Measurements from ENCODE around the gene ZNF592.

Gene ZNF592, protein sequence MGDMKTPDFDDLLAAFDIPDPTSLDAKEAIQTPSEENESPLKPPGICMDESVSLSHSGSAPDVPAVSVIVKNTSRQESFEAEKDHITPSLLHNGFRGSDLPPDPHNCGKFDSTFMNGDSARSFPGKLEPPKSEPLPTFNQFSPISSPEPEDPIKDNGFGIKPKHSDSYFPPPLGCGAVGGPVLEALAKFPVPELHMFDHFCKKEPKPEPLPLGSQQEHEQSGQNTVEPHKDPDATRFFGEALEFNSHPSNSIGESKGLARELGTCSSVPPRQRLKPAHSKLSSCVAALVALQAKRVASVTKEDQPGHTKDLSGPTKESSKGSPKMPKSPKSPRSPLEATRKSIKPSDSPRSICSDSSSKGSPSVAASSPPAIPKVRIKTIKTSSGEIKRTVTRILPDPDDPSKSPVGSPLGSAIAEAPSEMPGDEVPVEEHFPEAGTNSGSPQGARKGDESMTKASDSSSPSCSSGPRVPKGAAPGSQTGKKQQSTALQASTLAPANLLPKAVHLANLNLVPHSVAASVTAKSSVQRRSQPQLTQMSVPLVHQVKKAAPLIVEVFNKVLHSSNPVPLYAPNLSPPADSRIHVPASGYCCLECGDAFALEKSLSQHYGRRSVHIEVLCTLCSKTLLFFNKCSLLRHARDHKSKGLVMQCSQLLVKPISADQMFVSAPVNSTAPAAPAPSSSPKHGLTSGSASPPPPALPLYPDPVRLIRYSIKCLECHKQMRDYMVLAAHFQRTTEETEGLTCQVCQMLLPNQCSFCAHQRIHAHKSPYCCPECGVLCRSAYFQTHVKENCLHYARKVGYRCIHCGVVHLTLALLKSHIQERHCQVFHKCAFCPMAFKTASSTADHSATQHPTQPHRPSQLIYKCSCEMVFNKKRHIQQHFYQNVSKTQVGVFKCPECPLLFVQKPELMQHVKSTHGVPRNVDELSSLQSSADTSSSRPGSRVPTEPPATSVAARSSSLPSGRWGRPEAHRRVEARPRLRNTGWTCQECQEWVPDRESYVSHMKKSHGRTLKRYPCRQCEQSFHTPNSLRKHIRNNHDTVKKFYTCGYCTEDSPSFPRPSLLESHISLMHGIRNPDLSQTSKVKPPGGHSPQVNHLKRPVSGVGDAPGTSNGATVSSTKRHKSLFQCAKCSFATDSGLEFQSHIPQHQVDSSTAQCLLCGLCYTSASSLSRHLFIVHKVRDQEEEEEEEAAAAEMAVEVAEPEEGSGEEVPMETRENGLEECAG (N-terminal part only)
- total RNA-seq = 61.4 to 96.2 (median 65.7) reads per million in 3 donors

DNA sequence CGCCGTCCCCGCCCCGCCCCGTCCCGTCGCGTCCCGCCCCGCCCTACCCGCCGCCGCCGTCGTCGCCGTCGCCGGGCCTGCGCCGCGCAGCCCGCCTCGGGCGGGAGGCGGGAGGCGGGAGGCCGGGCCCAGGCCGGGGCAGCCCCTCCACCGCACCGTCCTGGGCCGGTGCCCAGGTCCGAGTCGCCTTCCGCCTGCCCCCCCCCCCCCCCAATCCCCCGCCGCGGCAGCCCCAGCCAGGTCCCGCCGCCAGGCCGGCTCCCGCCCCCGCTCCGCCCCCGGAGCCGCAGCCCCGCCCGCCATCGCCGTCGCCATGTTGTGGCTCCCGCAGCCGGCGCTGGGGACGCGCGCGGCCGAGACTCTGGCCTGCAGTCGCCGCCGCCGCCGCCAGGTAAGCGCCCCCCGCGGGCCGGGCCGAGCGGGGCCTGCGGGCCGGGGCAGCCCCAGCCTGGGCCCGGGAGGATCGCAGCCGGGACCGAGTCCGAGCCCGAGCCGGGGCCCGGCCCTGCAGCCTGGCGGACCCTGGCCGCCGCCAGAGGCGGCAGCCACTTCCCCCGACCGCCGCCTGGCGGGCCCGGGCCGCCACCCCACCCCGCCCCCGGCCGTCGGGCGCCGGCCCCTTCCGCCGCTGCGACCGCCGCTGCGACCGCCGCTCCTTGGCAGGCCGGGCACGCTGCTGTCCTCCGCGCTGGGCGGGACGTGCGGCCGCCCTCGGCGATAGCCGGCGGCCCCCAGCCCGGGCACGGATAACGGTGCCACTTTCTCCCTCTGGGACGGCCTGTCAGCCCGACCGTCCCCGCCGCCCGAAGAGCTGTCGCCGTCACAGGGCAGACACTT, at the start of gene ZNF592:
ZNF592 (plus strand) TSS at position 319 of the 837 bp plus-strand sequence. CDS start 34,084 bp downstream, outside the sequence.
- peak within 1 kb of the TSS; percentile 77 for H3K4me3 ChIP-seq (ENCODE audit: insufficient read depth, low read depth, low read length, poor library complexity, severe bottlenecking)
- DNase-seq = peak; percentile 72 to 75 (median 73)
- H3K4me1 ChIP-seq (ENCODE audit: control insufficient read depth, insufficient read depth, low read length, poor library complexity, severe bottlenecking) = peaks cover 21% of the 10 kb centered on the region
- H3K27me3 ChIP-seq (replicated peaks; ENCODE audit: control insufficient read depth, insufficient read depth, low read length, poor library complexity, severe bottlenecking) = no peaks in the 10 kb centered on the region
- no peaks in the 10 kb centered on the region for H3K36me3 ChIP-seq (ENCODE audit: control insufficient read depth, insufficient read depth, low read length)
- H3K9me3 ChIP-seq (ENCODE audit: control insufficient read depth, low read length) = no peaks in the 10 kb centered on the region
- H3K27ac ChIP-seq (ENCODE audit: insufficient read depth, low read length, poor library complexity, severe bottlenecking) = peak within 1 kb of the TSS; percentile 95

DNA sequence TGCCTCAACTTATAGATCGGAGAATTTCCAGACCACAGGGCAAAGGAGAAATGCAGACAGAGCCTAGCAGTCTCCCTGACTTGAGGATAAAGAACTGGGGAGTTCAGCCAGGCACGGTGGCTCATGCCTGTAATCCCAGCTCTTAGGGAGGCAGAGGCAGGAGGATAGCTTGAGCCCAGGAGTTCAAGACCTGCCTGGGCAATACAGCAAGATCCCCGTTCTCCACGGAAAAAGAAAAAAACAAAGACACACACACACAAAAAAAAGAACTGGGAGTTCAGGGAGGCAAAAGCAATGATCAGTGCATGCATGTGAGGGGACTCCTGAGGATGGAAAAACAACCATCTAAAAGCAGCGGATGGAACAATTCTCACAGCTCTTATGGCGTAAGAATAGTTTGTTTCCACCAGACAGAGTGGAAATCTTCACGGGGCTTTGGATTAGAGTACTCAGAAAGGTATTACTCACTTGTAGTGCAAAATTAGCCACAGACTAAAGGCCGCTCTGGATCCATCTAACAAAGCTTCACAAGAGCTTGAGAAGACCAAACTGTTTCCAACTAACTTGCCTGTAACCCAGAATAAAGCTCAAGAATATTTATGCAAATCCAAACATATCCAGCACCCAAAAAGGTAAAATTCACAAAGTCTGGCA, 48.7 kb upstream of the ZNF592 start:
- Histone ChIP-seq H3K9me3 (ENCODE audit: control insufficient read depth, low read length) (no peaks in the 10 kb centered on the region), H3K27ac (ENCODE audit: insufficient read depth, low read length, poor library complexity, severe bottlenecking) (no peak overlapping the region), H3K4me1 (ENCODE audit: control insufficient read depth, insufficient read depth, low read length, poor library complexity, severe bottlenecking) (no peaks in the 10 kb centered on the region), H3K27me3 (replicated peaks; ENCODE audit: control insufficient read depth, insufficient read depth, low read length, poor library complexity, severe bottlenecking) (no peaks in the 10 kb centered on the region), H3K36me3 (ENCODE audit: control insufficient read depth, insufficient read depth, low read length) (no peaks in the 10 kb centered on the region), H3K4me3 (ENCODE audit: insufficient read depth, low read depth, low read length, poor library complexity, severe bottlenecking) (no peak overlapping the region)
- DNase-seq = no peak

DNA sequence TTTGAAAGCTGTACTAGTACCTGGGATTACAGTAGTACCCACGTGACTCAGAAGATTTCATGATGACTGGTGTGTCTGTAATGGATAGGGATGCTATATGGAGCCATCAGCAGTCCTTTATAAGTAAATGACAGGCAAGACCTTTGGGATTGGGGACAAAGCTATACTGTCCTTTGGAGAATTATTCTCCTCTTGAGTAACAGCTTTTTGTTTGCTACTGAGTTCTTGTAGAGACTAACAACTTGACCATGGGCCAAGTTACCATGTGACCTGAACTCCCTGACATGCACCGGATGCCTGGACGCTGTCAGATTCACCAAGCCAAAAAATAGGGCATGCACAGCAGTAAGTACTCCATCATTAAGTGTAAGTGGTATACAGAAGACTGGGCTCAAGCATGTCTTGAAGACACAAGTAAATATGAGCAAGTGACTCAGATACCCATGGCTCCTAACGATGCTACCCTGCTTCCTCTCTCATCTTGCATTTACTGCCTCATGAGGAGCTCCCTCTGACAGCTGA, 45.4 kb upstream of the ZNF592 start:
- Histone ChIP-seq H3K27ac (ENCODE audit: insufficient read depth, low read length, poor library complexity, severe bottlenecking) (no peak overlapping the region), H3K4me3 (ENCODE audit: insufficient read depth, low read depth, low read length, poor library complexity, severe bottlenecking) (no peak overlapping the region), H3K27me3 (replicated peaks; ENCODE audit: control insufficient read depth, insufficient read depth, low read length, poor library complexity, severe bottlenecking) (no peaks in the 10 kb centered on the region), H3K9me3 (ENCODE audit: control insufficient read depth, low read length) (no peaks in the 10 kb centered on the region), H3K36me3 (ENCODE audit: control insufficient read depth, insufficient read depth, low read length) (no peaks in the 10 kb centered on the region), H3K4me1 (ENCODE audit: control insufficient read depth, insufficient read depth, low read length, poor library complexity, severe bottlenecking) (no peaks in the 10 kb centered on the region)
- no peak for DNase-seq

DNA sequence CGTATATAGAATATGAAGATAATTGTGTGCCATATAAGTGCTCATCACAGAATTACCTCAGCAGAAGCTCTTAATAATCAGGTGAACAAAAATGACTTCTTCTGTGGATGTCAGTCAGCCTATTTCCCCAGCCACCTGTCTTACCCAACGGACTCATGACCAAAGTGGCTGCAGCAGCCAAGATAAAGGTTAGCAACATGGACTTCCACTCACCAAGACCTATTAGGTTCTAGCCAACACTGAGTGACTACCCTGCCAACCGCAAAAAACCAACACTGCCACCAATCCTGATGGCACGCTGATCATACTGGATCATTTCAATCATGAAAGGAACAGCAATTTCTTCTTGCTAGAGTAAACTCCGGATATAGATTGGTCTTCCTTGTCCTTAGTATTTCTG, 44.6 kb upstream of the ZNF592 start:
- Histone ChIP-seq H3K4me1 (ENCODE audit: control insufficient read depth, insufficient read depth, low read length, poor library complexity, severe bottlenecking) (no peaks in the 10 kb centered on the region), H3K27ac (ENCODE audit: insufficient read depth, low read length, poor library complexity, severe bottlenecking) (no peak overlapping the region), H3K4me3 (ENCODE audit: insufficient read depth, low read depth, low read length, poor library complexity, severe bottlenecking) (no peak overlapping the region), H3K9me3 (ENCODE audit: control insufficient read depth, low read length) (no peaks in the 10 kb centered on the region), H3K36me3 (ENCODE audit: control insufficient read depth, insufficient read depth, low read length) (no peaks in the 10 kb centered on the region), H3K27me3 (replicated peaks; ENCODE audit: control insufficient read depth, insufficient read depth, low read length, poor library complexity, severe bottlenecking) (no peaks in the 10 kb centered on the region)
- no peak for DNase-seq

DNA sequence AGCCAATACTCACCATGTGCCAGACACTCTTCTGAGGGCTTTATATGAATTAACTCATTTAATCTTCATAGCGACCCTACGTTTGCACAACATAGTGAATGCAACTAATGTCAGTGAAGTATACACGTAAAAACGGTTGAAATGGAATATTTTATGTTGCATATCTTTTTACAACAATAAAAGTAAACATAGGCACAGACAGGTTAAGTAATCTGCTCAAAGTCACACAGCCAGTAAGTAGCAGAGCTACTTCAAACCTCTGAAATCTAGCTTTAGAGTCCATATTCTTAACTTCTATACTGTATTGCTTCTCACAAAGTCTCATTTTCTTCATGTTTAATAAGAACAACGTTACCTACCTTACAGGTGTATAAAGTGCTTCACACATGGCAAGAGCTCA, 34.0 kb upstream of the ZNF592 start:
- no peak for DNase-seq
- Histone ChIP-seq H3K36me3 (ENCODE audit: control insufficient read depth, insufficient read depth, low read length) (no peaks in the 10 kb centered on the region), H3K4me1 (ENCODE audit: control insufficient read depth, insufficient read depth, low read length, poor library complexity, severe bottlenecking) (peaks cover 6% of the 10 kb centered on the region), H3K27ac (ENCODE audit: insufficient read depth, low read length, poor library complexity, severe bottlenecking) (no peak overlapping the region), H3K9me3 (ENCODE audit: control insufficient read depth, low read length) (no peaks in the 10 kb centered on the region), H3K4me3 (ENCODE audit: insufficient read depth, low read depth, low read length, poor library complexity, severe bottlenecking) (no peak overlapping the region), H3K27me3 (replicated peaks; ENCODE audit: control insufficient read depth, insufficient read depth, low read length, poor library complexity, severe bottlenecking) (no peaks in the 10 kb centered on the region)

DNA sequence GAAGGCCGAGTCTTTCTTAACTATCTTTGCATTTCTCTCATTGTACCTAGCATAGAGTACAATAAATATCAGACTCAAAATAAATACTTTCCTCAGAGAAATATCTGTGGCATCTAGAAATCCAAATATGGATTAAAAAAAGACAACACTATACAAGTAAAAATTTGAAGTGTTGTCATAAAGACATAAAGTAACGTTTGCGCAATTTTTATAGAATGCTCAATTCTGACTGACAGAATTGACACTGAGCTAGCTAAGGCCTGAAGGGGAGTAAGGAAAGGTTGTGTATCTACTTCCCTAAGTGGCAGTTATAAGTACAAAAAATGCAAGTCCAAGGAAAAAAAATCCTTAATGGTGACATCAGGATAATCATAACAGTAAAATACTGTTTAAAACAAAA, 33.6 kb upstream of the ZNF592 start:
- H3K27ac ChIP-seq (ENCODE audit: insufficient read depth, low read length, poor library complexity, severe bottlenecking) = peak overlapping the region; percentile 86
- no peaks in the 10 kb centered on the region for H3K36me3 ChIP-seq (ENCODE audit: control insufficient read depth, insufficient read depth, low read length)
- H3K27me3 ChIP-seq (replicated peaks; ENCODE audit: control insufficient read depth, insufficient read depth, low read length, poor library complexity, severe bottlenecking) = no peaks in the 10 kb centered on the region
- peaks cover 6% of the 10 kb centered on the region for H3K4me1 ChIP-seq (ENCODE audit: control insufficient read depth, insufficient read depth, low read length, poor library complexity, severe bottlenecking)
- H3K4me3 ChIP-seq (ENCODE audit: insufficient read depth, low read depth, low read length, poor library complexity, severe bottlenecking) = peak overlapping the region; percentile 94
- no peaks in the 10 kb centered on the region for H3K9me3 ChIP-seq (ENCODE audit: control insufficient read depth, low read length)
- no peak for DNase-seq

DNA sequence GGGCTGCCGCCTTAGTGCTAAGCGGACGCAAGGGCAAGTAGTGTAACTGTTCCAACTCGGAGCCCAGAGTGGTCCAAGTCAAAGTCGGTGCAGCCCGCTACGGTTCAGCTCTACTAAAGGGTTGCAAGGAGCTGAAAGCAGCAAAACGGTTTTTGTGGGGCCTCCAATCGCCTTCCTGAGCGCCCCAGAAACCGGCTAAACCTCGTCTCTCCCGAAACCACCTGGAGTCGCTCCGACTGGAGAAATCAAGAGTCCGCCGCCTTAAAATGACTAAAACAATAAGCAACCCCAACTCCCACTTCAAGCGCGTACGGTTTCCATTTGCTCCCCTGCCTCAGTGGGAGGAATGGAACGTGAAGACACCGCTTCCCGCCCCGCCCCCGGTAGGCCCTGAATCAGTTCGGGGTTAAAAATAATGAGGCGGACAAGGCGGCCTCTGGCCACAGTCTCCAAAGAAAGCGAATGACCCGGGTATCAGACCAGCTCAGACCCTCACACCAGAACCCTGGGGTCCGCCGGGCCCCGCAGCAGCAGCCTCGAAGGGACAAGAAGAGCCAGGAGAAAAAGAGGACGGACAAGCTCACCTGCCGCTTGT, 32.9 kb upstream of the ZNF592 start:
- peak in 1 of 3 donors; percentile 7 for DNase-seq
- Histone ChIP-seq H3K27me3 (replicated peaks; ENCODE audit: control insufficient read depth, insufficient read depth, low read length, poor library complexity, severe bottlenecking) (no peaks in the 10 kb centered on the region), H3K4me3 (ENCODE audit: insufficient read depth, low read depth, low read length, poor library complexity, severe bottlenecking) (peak overlapping the region; percentile 94), H3K27ac (ENCODE audit: insufficient read depth, low read length, poor library complexity, severe bottlenecking) (peak overlapping the region; percentile 86), H3K36me3 (ENCODE audit: control insufficient read depth, insufficient read depth, low read length) (no peaks in the 10 kb centered on the region), H3K9me3 (ENCODE audit: control insufficient read depth, low read length) (no peaks in the 10 kb centered on the region), H3K4me1 (ENCODE audit: control insufficient read depth, insufficient read depth, low read length, poor library complexity, severe bottlenecking) (peaks cover 6% of the 10 kb centered on the region)

DNA sequence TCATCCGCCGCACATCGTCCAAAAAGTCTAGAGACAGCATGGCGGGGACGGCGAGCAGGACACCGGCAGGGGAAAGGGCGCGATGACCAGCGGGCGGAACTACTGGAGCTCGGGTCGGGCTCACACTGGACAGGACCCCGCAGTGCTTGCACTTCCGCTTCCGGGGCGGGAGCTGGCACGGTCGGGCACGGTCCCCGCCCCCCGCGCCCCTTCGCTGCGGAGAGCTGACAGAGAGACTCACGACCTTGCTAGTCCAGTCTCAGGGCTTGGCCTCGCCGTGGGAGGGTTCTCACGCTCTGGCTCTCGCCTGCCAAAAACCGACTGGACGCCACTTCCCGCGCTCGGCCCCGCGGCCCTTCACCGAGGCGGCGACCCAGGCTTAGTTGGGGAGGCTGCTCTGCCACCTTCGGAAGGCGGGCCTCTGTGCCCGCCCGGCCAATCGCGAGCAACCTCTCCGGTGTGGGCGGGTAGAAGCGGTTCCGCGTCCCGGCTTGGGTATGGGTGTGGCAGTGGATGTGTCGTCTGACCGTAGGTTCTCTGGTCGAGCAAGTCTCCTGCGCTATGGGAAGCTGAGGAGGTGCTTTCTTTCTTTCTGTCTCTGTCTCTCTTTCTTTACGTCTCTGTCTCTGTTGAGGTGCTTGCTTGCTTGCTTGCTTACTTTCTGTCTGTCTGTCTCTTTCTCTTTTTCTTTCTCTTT, 32.2 kb upstream of the ZNF592 start, which contains the start of gene SEC11A:
SEC11A (minus strand) TSS at position 104 of the 697 bp plus-strand sequence; CDS start at position 40, 64 bp downstream.
- H3K4me3 ChIP-seq (ENCODE audit: insufficient read depth, low read depth, low read length, poor library complexity, severe bottlenecking) = peak within 1 kb of the TSS; percentile 94
- H3K4me1 ChIP-seq (ENCODE audit: control insufficient read depth, insufficient read depth, low read length, poor library complexity, severe bottlenecking) = peaks cover 11% of the 10 kb centered on the region
- peak; percentile 75 to 90 (median 87) for DNase-seq
- H3K27ac ChIP-seq (ENCODE audit: insufficient read depth, low read length, poor library complexity, severe bottlenecking) = peak within 1 kb of the TSS; percentile 86
- no peaks in the 10 kb centered on the region for H3K27me3 ChIP-seq (replicated peaks; ENCODE audit: control insufficient read depth, insufficient read depth, low read length, poor library complexity, severe bottlenecking)
- H3K9me3 ChIP-seq (ENCODE audit: control insufficient read depth, low read length) = no peaks in the 10 kb centered on the region
- H3K36me3 ChIP-seq (ENCODE audit: control insufficient read depth, insufficient read depth, low read length) = no peaks in the 10 kb centered on the region
